ENCODE results near the gene CNGA3. TPM values are rescaled to one million over a fixed set of nuclear protein-coding genes. Genes with fewer than 3 reads are reported as not detected.
A peak's percentile ranks its signal among the peaks of the same experiment; 100 is the strongest.

The CNGA3 gene
- total RNA-seq, 1 donor, result 0.18 TPM

DNA sequence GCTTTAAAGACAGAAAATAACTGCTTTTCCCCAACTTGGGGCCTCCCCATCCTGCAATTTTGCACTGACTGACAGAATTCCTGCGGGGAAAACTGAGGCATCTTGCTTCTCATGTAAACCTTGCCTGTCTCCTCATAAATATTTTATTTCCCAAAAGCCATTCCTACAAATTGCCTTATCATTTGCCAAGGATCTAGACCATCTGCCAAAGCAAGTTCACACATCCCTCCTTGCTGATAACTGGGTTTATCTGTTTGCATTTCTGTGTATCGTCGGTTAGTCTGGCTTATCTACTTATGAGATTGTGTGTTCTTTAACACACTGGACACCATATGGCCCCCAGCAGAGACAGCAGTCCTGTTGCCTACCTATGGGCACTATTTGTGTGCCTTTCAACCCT, 3.0 kb upstream of the CNGA3 start:
- DNase-seq (ENCODE audit: low read depth), result no peak
- no peak for TF ChIP-seq CTCF (IDR thresholded peaks at IDR 0.05; ENCODE audit: insufficient read depth, low read length)
- no peak overlapping the region for H3K4me3 ChIP-seq (ENCODE audit: low read depth, low read length)

DNA sequence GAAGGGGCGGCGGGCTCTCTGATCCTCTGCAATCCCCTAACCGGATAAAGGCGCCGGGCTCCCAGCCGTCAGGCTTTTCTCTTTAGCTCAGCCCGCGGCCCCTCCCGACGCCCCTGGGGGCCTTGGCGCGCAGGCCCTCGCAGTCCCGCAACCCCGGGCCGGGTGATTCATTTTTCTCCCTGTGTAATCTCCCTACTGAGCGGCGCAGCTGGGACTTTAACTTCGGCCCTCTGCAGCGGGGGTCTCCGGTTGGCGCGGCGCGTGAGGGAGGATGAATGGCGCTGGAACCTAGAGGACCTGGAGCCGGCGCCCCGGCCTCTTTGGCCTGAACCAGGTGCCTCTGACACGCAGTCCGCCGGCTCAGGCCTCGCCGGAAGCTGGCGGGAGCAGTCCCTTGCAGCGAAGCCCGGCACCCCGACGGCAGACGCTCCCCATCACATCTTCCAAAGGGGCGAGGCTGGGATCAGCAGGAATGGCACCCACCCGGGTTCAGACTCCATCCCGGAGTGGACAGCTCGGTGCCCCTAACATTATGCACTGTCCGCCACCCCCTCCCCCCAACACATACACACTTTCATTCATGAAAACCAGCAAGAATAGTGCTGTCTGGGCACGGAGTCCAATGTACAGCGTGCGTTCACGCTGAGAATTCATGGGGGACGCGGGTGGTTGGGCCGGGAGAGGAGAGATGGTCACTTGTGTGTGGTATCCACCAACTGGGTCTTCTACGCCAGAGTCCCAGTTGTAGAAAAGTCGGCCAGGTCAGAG, 1.2 kb downstream of the CNGA3 start:
- no peak overlapping the region for H3K4me3 ChIP-seq (ENCODE audit: low read depth, low read length)
- no peak for TF ChIP-seq CTCF (IDR thresholded peaks at IDR 0.05; ENCODE audit: insufficient read depth, low read length)
- DNase-seq (ENCODE audit: low read depth), result no peak

DNA sequence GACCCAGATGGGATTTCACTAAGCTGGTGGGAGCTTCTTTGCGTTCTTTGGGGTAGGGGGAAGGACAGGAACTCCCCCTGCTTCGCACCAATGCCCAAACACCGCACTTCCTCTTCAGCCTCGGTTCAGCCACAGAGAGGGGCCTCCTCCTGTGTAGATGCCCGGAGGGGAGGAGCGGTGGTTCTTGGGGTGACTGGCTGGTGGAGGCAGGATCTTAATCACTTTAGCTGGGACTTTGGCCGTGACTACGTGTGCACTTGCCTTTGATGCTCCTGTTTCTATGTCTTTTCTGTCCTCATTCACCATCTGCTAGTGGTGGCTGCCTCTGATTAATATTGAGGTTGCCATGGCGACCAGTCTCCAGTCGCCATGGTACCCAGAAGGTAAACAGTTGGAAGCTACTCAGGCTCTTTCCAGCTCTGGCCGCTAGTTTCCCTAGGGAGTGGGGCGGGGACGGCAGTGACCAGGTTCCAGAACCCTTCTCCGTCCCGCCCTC, 1.9 kb downstream of the CNGA3 start:
- no peak for TF ChIP-seq CTCF (IDR thresholded peaks at IDR 0.05; ENCODE audit: insufficient read depth, low read length)
- no peak overlapping the region for H3K4me3 ChIP-seq (ENCODE audit: low read depth, low read length)
- DNase-seq (ENCODE audit: low read depth), result no peak

GRCh38 chr2:98350411-98350810, 4.2 kb downstream of the CNGA3 start:
- TF ChIP-seq CTCF (IDR thresholded peaks at IDR 0.05; ENCODE audit: insufficient read depth, low read length), result no peak
- DNase-seq (ENCODE audit: low read depth), result peak; percentile 19
- H3K4me3 ChIP-seq (ENCODE audit: low read depth, low read length), result no peak overlapping the region

- DNase-seq (ENCODE audit: low read depth), result no peak
- no peak for TF ChIP-seq CTCF (IDR thresholded peaks at IDR 0.05; ENCODE audit: insufficient read depth, low read length)
- H3K4me3 ChIP-seq (ENCODE audit: low read depth, low read length), result no peak overlapping the region
Observed at GRCh38 chr2:98355881-98356280, 9.6 kb downstream of the CNGA3 start.

- no peak for DNase-seq (ENCODE audit: low read depth)
- H3K4me3 ChIP-seq (ENCODE audit: low read depth, low read length), result no peak overlapping the region
- no peak for TF ChIP-seq CTCF (IDR thresholded peaks at IDR 0.05; ENCODE audit: insufficient read depth, low read length)
Observed at GRCh38 chr2:98356729-98357128, 10.5 kb downstream of the CNGA3 start.

GRCh38 chr2:98357849-98358248, 11.6 kb downstream of the CNGA3 start:
- no peak for DNase-seq (ENCODE audit: low read depth)
- TF ChIP-seq CTCF (IDR thresholded peaks at IDR 0.05; ENCODE audit: insufficient read depth, low read length), result no peak
- H3K4me3 ChIP-seq (ENCODE audit: low read depth, low read length), result no peak overlapping the region
